ENCODE measurements around the gene AKAP8L.

AKAP8L gene

GRCh38 chr19:15422296-15423075 lies 3.7 kb upstream of the AKAP8L start:
- no peak for TF ChIP-seq CTCF (IDR thresholded peaks at IDR 0.05; ENCODE audit: insufficient read depth, low read depth, low read length, missing control alignments)
- no peak overlapping the region for H3K4me3 ChIP-seq (ENCODE audit: low read length)
- DNase-seq (ENCODE audit: low read depth): no peak

- no peak overlapping the region for H3K4me3 ChIP-seq (ENCODE audit: low read length)
- no peak for TF ChIP-seq CTCF (IDR thresholded peaks at IDR 0.05; ENCODE audit: insufficient read depth, low read depth, low read length, missing control alignments)
- DNase-seq (ENCODE audit: low read depth): no peak
Observed at GRCh38 chr19:15421721-15422260, 3.0 kb upstream of the AKAP8L start.

GRCh38 chr19:15421136-15421695 lies 2.4 kb upstream of the AKAP8L start:
- no peak for TF ChIP-seq CTCF (IDR thresholded peaks at IDR 0.05; ENCODE audit: insufficient read depth, low read depth, low read length, missing control alignments)
- H3K4me3 ChIP-seq (ENCODE audit: low read length): no peak overlapping the region
- DNase-seq (ENCODE audit: low read depth): no peak

- no peak for TF ChIP-seq CTCF (IDR thresholded peaks at IDR 0.05; ENCODE audit: insufficient read depth, low read depth, low read length, missing control alignments)
- H3K4me3 ChIP-seq (ENCODE audit: low read length): peak overlapping the region; percentile 94
- no peak for DNase-seq (ENCODE audit: low read depth)
Observed at GRCh38 chr19:15419413-15420025, 731 bp upstream of the AKAP8L start.

- DNase-seq (ENCODE audit: low read depth): peak; percentile 19
- peak overlapping the region; percentile 94 for H3K4me3 ChIP-seq (ENCODE audit: low read length)
- no peak for TF ChIP-seq CTCF (IDR thresholded peaks at IDR 0.05; ENCODE audit: insufficient read depth, low read depth, low read length, missing control alignments)
Observed at GRCh38 chr19:15418231-15418578, 583 bp downstream of the AKAP8L start.

GRCh38 chr19:15417699-15418098 lies 1.1 kb downstream of the AKAP8L start:
- peak overlapping the region; percentile 94 for H3K4me3 ChIP-seq (ENCODE audit: low read length)
- peak; percentile 34 for DNase-seq (ENCODE audit: low read depth)
- no peak for TF ChIP-seq CTCF (IDR thresholded peaks at IDR 0.05; ENCODE audit: insufficient read depth, low read depth, low read length, missing control alignments)
